Stimulated activated CD4-positive, alpha-beta T cell treated with anti-CD3 and anti-CD28 coated beads, Interleukin-12 subunit alpha, Interleukin-12 subunit beta, amount 100 ng/mL, for 24 hours (primary cell): Measurements from ENCODE around the gene ZNF750.

Experiments
- DNase-seq, 2 experiments: peaks; one replicate each; pipeline ENCODE4 v3.0.0-alpha.2; 2020; ENCODE audit warnings: low read depth in 2 of 2

Gene ZNF750

DNA sequence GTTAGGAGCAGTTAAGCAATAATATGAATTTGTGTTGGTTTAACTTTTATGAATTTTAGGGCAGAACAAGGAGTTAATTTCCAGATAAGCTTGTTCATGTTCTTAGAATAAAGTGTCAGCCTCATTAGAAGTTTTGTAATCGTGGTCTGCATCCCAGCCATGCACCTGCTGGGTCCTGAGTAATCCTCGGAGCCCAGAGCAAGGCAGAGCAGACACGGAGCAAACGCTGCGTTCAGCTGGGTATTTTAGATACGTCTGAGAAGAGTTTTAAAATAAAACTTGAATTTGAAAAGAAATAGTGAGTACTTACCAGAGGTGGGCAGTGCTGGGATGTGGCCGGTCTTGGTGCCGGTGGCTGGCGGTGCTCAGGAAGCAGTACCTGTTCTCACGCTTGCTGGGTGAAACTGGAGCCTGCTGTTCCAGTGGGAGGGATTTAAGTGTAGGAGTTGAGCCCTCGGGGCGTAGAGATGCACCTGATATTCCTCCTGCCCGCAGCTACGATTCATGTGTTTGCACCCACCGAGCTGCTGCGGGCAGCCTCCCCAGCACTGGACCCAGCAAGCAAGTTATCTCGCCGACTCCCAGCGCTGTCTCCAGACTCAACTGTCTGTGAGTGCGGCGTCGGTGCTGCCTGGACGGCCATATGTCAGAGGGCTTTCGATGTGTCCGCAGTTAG is at the start of gene ZNF750:
Gene ZNF750 (minus strand): TSS at position 406 of the 676 bp plus-strand sequence. CDS start 7,568 bp downstream, outside the sequence.
- DNase-seq = no peak

DNA sequence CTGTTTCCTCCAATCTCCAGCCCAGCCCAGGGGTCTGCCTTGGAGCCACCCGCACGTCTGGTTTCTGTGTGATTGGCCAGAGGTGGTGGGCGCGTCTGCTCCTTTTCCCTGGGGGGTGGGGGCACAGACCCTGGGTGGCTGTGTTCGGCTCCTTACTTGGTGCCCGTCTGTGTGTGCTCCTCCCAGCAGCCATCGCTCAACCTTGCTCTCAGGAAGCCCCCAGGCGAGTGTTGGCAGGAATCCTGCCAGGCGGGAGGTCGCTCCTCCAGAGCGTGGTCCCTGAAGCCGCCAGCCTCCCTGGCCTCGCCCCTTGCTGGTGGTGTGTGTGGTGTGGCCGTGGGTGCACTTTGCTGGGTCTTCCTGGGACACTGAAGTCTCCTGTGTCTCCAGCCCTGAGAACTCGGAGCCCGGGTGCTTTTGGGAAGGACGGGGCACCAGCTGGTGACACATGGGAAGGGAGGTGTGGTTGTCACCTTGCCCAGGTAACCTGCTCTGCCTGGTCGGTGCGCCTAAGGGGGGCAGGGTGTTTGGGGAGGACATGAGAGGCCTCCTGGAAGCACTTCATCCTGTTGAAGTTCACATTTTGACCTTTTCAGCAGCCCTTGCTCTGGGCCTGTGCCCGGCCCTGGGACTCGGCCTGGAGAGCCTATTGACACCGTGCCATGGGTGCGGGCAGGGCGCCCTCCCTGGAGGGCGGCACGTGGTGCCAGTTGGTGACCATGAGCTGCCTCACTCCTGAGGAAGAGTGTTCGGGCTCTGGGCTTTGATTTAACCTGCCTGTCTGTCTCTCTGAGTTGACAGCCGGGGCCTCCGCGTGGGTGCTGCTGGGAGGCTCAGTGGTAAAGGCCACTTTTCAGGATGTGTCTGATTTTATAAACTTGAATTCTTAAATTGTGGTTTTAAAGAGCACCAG is 49.0 kb upstream of the ZNF750 start:
- no peak for DNase-seq

- DNase-seq = no peak
Measured at GRCh38 chr17:82887255-82888164, 47.7 kb upstream of the ZNF750 start.

- DNase-seq = no peak
Measured at GRCh38 chr17:82884970-82885353, 45.1 kb upstream of the ZNF750 start.

- DNase-seq = no peak
Measured at GRCh38 chr17:82884341-82884969, 44.6 kb upstream of the ZNF750 start.

DNA sequence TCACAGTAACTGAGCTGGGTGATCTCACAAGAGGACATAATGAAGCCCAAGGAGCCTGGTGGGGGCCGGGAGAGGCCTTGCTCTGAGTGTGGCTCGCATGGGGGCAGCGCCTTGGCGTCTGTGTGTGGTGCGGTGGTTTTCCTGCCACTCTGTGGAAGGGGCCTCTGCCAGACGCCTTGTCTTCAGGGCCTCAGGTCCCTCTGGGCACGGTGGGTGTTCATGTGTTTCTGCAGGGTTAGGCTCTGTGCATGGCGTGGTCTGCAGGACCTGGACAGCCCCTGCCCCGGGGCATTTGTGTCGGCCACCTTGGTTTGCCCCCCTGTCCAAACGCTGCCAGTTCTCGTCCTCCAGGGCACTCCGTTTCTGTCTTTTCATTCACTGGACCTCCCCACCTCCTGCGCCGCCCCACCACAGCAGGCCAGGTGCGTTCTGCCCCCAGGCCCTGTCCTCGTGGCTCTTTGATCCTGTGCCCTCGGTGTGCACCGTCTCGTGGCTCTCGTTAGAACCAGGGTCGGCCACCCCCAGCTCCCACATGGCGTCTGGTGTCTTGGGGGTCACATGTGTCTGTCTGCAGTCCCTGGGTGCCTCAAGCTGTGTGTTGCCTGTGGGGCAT is 43.7 kb upstream of the ZNF750 start:
- DNase-seq = no peak

DNA sequence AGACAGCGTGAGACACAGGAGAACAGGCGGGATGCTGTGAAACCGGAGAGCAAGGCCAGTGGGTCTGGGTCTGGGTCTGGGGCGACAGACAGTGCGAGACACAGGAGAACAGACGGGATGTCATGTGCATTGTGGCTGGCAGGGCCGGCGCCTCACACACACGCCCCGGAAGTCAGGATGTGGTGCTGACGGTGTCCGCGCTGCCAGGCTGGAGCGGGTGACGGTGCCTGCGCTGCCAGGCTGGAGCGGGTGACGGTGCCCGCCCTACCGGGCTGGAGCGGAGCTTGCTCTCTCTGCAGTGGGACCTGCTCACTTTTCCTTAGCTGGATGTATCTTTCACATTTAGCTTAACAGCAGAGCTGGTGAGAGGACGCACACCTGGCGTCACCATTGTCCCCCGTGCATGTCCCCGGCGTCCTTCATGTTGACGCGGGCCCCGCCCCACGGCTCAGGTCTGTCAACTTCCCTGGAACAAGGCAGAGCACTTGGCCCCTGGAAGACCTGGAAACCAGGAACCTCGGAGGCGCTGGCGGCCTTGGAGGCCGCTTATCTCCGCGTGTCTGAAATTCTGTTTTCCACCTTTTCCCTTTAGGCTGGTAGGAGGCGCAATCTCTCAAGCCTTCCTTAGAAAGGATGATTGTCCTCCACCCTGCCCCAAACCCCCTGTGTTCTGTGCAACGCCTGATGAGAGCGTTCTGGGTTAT is 43.0 kb upstream of the ZNF750 start:
- DNase-seq = peak; percentile 40 to 57

DNA sequence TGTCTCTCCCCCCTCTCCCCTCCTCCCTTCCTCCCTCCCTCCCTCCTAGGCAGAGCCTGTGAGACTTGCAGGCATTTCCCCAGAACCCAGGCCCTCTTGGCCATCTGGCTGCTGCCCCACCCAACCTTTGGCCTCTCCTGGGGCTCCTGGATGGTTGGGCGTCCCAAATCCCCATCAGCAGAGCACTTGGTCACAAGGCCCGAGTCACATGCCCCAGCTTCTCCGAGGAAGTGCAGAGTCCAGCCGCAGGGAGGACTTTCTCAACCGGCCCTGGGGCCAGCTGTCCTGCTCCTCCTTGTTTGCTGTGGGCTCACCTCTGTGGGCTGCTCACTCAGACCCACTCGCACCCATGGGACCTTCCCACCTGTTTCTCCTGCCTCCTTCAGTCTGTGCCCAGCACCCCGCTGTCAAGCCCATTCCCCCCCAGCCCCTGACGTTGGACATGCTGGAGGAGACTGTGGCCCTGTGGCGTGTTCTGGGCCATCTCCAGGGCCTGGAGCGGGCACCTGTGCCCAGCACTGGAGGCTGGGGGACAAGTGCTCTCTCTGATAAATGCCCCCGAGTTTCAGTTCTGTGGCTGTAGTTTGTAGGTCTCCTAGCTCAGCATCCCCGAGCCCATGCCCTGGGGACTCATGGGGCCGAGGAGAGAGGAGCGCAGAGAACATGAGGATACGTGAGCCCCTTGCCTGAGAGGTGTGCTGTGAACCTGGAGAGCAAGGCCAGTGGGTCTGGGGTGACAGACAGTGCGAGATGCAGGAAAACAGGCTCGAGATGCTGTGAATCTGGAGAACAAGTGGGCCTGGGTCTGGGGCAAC is 42.3 kb upstream of the ZNF750 start:
- DNase-seq = no peak

DNA sequence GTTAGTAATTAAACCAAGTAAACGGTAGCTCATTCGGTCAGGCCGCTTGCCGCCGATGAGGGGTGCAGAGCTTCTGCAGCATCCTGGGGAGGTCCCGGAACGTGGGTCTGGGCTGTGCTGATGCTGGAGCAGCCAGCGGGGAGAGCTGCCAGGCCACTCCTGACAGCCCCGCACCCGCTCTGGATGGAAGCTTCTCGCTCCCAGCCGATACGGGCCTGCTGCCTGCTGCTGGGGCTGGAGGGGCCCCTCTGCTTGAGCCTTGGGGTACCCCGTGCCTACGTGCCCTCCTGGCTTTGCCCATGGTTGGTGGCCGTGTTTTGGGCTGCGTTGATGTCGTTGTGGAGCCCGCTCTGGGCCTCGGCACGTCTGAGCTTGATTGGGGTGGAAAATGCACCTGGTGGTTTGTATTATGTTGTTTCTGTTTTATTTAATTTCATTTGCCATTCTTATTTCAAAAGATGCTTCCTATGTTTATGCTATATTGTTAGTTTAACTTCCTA is 41.6 kb upstream of the ZNF750 start:
- no peak for DNase-seq

GRCh38 chr17:82880620-82881323 is 41.0 kb upstream of the ZNF750 start:
- no peak for DNase-seq

DNA sequence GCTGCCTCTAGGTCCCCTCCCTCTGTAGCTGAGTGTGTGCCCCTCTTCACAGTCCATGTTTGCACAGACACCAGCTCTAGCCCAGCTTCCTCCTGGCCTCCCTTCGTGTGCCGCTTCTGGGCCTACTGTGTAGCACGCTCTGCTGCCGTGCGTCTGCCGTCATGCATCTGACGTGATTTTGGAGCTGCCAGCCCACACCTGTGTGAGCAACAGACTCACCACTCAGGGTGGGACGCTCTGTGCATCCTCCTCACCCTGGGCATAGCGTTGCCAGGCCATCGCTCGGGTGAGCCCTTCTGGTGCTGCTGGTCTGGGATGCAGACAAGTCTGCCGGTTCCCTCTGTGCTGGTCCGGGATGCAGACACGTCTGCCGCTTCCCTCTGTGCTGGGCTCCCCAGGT is 39.4 kb upstream of the ZNF750 start:
- no peak for DNase-seq

DNA sequence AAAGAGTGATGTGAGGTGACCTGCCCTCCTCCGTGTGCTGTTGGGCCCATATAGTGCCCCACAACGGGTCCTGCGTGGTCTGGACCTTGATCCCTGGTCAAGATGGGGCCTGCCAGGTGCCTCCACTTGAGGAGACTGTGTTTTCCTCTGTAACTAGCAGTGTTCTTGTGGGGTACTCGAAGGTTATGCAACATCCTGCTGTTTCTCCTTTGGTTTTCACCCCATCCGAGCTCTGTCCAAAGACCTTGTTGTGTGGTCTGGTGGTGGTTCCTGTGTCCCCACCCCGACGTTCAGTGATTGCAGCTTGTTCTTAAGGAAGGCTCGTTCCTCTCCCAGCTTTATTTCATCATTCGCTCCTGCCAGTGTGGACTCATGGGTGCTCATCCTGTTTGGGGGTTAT is 38.7 kb upstream of the ZNF750 start:
- no peak for DNase-seq

GRCh38 chr17:82876602-82877379 is 37.0 kb upstream of the ZNF750 start:
- DNase-seq = no peak

DNA sequence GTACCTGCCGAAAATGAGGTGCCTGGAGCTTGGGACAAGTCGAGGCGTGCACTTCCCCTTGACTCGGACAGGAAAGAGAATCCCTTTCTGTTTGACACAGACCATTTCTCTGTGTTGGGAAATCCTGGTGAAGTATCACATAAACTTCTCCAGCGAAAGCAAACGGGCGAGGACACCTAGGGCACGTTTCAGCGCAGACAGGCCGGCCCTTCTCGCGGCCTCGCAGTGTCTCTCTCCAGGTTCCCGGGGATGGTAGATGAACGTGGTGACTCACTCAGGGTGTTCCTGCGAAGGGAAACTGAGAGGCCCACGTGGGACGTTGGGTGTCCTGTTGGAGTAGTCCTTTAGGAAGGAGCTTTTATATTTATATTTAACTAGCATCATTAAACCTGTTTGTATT is 36.3 kb upstream of the ZNF750 start:
- DNase-seq = no peak

- DNase-seq = no peak
Measured at GRCh38 chr17:82875407-82875856, 35.6 kb upstream of the ZNF750 start.

GRCh38 chr17:82874011-82874835 is 34.4 kb upstream of the ZNF750 start:
- DNase-seq = no peak

DNA sequence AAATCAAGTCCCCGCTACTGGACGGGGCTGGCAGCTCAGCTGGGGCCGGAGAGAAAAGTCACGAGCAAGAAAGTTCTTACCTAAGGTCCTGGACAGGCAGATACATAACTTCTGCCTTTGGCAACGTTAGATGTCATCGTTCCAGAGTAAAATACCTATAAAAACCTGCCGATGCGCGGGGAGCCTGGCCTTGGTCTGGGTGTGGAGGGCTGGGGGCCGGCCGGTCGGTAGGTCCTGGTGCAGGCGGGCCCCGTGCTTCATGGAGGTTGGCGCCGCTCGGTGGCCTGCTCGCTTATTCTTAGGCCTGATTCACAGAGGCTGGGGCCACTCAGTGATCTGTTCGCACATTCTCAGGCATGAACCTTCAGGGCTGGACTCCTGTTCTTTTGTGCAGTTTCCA is 33.7 kb upstream of the ZNF750 start:
- DNase-seq = no peak
